GM13976 (cell line): ENCODE data around the gene TC2N.

Source experiments
- DNase-seq: peaks from one replicate; pipeline ENCODE4 v3.0.0; 2012; ENCODE audit warnings: low spot score
- in situ Hi-C: fragments of 300-500 bp; cut with MboI; formaldehyde crosslinking; loops from one replicate; pipeline ENCODE4 v1.12.0; 2022; ENCODE audit warnings: low sequenced_read_pairs, mixed read lengths, inconsistent platforms; ENCODE audit not compliant: unreplicated experiment
- TF ChIP-seq, protein P1 (sequence below): IDR thresholded peaks from 2 replicates; pipeline ENCODE4 v1.5.1; 2012; ENCODE audit warnings: borderline replicate concordance, mild to moderate bottlenecking; ENCODE audit not compliant: insufficient read depth; ENCODE audit errors: extremely low read depth, missing control alignments, control extremely low read depth

TC2N gene

DNA sequence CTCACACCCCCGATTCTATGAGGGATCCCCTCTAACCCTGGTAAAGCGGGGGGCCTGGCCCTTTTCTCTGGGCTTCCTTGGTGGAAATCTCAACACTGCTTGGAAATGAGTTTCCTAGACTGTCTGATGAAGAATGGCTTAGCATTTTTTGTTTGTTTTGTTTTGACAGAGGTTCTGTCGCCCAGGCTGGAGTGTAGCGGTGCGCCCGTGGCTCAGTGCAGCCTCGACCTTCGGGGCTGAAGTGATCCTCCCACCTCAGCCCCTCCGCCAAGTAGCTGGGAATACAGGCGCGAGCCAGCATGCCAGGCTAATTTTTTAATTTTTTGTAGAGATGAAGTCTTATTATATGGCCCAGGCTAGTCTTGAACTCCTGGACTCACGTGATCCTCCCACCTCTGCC lies 30.3 kb downstream of the TC2N start:
- TF ChIP-seq, protein P1, sequence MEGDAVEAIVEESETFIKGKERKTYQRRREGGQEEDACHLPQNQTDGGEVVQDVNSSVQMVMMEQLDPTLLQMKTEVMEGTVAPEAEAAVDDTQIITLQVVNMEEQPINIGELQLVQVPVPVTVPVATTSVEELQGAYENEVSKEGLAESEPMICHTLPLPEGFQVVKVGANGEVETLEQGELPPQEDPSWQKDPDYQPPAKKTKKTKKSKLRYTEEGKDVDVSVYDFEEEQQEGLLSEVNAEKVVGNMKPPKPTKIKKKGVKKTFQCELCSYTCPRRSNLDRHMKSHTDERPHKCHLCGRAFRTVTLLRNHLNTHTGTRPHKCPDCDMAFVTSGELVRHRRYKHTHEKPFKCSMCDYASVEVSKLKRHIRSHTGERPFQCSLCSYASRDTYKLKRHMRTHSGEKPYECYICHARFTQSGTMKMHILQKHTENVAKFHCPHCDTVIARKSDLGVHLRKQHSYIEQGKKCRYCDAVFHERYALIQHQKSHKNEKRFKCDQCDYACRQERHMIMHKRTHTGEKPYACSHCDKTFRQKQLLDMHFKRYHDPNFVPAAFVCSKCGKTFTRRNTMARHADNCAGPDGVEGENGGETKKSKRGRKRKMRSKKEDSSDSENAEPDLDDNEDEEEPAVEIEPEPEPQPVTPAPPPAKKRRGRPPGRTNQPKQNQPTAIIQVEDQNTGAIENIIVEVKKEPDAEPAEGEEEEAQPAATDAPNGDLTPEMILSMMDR = no peak
- in situ Hi-C loops = no loop called here
- DNase-seq = no peak

DNA sequence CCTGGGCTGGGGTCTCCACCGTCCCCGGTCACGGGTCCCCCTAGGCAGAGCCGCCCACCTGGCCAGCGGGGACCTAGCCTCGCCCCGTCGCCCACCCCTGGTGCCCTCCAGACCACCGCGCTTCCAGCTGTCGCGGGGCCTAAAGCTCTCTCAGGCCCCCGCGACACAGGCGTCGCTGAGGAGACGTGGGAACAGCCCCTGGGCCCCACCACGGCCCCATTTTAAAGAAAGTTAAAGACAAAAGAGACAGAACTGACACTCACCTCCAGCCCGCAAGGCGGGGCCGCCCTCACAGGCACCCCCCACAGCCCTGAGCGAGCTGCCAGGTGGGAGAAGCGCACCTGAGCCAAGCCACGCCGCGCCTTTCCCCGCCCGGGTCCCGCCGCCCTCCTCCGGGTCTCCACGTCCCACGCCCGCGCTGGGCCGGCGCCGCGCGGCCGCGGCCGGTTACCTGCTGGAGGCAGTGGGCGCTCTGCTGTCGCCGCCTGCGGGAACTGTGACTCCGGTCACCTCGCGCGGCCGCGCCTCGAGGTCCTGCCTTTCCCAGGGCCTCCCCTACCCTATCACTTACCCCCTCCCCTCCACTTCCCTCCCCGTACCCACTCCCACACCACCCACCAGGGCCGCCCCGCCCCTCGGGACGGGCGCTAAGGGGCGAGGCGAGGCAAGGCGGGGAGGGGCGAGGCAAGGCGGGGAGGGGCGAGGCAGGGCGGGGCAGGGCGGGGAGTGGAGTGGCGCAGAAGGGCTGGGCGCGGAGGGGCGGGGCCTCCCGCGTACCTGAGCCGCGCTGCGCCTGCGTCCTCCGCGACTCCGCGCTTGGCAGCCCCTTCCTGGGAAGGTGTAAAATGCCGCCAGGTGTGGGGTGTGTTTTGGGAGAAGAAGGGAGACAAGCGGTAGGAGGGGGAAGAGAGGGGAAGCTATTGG lies 31.2 kb downstream of the TC2N start:
- DNase-seq = peak; percentile 90
- TF ChIP-seq, protein P1 = peak; percentile 0
- in situ Hi-C loops = no loop called here

DNA sequence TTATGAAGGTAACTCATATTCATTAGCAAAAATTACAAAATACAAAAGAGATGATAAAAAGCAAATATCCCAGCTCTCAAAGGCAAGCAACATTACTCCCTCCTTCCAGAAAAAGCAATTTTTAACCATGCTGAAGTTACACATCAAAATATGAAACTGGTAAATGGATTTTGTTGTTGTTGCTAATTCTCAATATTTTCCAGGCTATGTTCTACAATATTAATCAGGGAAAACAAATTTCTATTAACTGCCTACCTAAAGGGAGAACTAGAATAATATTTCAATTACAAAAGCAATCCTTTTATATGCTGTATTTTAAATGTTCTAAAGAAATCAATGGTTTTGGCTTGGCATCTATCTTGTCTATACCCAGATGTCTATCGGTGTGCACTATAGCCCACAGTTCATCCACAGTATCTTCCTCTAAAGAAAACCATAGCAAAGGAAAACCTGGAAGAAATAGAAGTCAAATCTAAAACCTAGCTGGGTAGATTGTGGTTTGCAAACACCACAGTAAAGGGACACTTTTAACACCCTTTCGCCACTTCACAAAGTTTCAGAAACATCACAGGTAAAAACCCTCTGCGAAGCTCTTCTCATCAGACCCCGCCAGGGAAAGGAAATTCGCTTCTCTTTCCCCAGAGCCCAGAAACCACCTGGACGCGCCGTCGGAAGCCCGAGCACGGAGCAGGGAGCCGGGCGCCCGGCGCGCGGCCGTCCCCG lies 32.0 kb downstream of the TC2N start:
- in situ Hi-C loops = no loop called here
- TF ChIP-seq, protein P1 = no peak
- DNase-seq = no peak

DNA sequence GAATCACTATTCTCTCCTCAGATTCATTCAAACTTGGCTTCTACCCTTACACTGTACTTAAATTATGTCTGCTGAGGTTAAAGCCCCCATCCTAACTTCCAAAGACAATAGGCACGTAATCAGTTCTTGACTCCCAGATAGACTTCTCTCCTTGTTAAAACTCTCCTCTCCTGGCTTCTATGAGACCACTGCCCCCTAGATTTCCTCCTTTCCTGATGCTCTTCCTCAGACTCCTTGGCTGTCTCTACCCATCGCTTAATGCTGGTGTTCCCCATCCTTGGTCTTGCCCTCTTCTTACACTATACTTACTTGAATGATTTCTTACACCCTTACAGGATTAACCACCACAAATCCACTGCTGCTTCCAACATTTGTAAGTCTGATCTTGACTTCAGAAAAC lies 32.8 kb downstream of the TC2N start:
- TF ChIP-seq, protein P1 = no peak
- in situ Hi-C loops = no loop called here
- DNase-seq = no peak

DNA sequence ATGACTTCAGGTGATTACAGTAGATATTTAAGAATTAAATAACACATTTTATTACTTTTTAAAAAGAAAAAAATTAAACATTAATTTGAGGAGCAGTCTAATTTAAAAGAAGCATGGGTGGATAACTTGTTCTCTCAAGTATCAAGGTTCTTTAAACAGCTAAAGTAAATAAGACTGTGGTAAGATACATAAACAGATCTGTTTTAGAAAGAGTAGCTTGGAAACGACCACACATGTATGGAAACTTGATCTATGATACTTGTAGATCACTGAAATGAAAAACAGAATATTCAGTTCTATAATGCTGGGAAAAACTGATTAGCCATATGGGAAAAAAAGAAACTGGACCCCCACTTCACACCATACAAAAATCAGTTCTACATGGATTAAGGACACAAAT lies 36.0 kb downstream of the TC2N start:
- in situ Hi-C loops = no loop called here
- TF ChIP-seq, protein P1 = no peak
- DNase-seq = no peak

DNA sequence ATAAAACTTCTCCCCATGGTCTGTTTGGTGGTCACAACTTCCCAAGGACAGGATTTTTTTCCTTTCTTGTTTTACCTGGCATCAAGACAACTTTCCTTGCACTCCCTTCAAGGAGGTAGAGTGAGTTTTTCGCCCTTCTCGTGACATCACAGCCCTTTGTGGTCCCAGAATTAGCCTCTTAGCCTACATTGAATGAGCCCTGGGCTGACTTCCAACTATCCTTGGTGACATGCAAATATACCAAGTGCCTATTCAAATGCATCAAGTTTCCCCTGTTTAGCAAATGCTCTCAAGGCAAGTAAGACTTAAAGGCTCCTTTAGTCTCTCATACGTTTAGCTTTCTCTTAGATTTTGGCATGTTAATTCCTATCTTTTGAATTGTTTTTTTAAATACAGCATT lies 36.6 kb downstream of the TC2N start:
- in situ Hi-C loops = no loop called here
- TF ChIP-seq, protein P1 = no peak
- DNase-seq = no peak
